NCI-H2171 treated with DMSO at 0.1 percent for 48 hours (cell line): ENCODE measurements around the gene HIVEP3.
"Not testable (repeated sequence)": the region's sequence is repeated elsewhere in the genome, so short reads cannot be mapped to it uniquely, and the experiment has no call there.

ENCODE experiments used
- DNase-seq: peaks from one replicate; lab custom pipeline; 2025; lab: John Stamatoyannopoulos, UW

The HIVEP3 gene

DNA sequence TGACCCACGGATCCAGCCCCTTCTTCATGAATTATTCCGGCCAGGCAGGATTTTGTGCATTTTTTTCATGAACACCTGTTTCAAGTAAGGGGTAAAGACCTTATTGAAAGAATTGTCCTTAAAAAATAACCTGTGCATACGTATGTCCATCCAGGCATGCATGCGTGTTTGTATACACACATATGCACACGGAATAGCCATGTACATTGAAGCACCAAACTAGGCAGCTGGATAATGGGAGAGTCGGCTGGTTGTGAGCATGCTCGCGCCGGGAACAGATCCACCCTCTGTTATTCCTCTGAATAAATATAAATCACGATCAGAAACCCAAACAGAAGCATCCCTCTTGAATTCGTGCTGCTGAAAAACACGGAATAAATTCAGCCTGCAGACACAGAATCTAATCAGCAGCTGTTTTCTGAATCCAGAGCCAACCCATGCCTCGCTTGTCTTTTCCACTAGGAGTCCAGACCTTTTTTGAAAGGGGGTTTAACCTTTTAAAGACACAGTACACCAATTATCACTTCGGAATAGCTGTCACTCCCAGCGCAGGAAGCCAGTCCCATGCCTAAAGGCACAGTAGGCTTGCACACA is at the start of gene HIVEP3:
Gene HIVEP3, minus strand, starts transcription at position 473 of the 594 bp plus-strand sequence.
- peak; percentile 86 for DNase-seq

DNA sequence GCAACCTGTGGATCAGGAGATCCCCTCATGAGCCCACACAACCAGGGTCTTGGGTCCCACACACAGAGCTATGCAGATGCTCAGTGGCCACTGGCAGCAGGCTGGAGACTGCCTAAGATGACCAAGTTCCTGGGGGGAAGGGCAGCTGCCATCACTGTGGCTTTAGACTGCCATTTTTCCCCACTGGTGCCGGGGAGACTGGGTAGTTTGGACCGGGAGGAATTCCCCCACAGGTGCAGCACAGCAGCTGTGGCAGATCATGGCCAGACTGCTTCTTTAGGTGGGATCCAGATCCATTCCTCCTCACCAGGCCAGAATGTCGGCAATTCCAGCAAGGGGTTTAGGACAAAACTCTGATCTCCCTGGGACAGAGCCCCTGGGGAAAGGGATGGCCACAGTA is 45.7 kb upstream of the HIVEP3 start:
- no peak for DNase-seq

- no peak for DNase-seq
These were observed 44.9 kb upstream of the HIVEP3 start for GRCh38 chr1:41963636-41964035.

- no peak for DNase-seq
These were observed 39.4 kb upstream of the HIVEP3 start for GRCh38 chr1:41958015-41958673.

GRCh38 chr1:41957568-41957967 is 38.8 kb upstream of the HIVEP3 start:
- no peak for DNase-seq

- peak; percentile 31 for DNase-seq
These were observed 36.9 kb upstream of the HIVEP3 start for GRCh38 chr1:41955461-41956159.

GRCh38 chr1:41954533-41954944 is 35.8 kb upstream of the HIVEP3 start:
- no peak for DNase-seq

DNA sequence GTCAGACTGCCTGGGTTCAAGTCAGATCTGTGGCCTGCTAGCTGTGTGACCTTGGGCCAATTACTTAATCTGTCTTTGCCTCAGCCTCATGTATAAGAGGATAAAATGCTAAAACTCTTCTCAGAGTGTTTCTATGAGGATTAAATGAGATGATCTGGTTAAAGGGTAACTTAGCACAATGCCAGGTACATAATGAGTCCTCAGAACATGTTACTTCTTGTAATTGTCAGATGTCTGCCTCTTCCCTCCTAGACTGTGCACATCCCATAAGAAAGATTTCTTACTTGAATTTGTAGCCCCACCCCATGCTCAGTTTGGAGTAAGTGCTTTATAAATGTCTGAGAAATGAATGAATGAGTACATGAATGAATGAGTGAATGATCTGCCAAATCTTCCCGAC is 34.6 kb upstream of the HIVEP3 start:
- no peak for DNase-seq

GRCh38 chr1:41952208-41952607 is 33.5 kb upstream of the HIVEP3 start:
- DNase-seq: no peak

GRCh38 chr1:41951492-41951891 is 32.8 kb upstream of the HIVEP3 start:
- DNase-seq: not testable (repeated sequence)

DNA sequence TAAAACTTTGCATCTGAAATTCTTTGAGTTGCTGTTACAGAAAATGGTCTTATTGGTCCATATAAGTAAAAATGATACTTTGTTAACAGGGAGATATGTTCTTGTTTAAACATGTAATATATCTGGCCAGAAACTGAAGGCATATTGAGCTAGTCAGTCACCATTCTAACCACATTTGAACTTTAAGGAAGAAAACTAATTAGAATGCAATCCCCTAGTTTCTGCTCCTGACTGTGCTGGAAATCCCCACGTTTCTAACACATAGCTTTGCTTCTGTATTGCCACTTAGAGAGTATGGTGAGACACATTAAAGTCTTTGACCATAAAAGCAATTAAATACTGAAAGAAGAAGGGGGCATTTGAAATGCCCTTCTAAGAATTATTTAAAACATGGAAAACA is 32.1 kb upstream of the HIVEP3 start:
- no peak for DNase-seq

GRCh38 chr1:41945946-41946345 is 27.2 kb upstream of the HIVEP3 start:
- DNase-seq: not testable (repeated sequence)

- DNase-seq: no peak
These were observed 25.0 kb upstream of the HIVEP3 start for GRCh38 chr1:41943717-41944116.

DNA sequence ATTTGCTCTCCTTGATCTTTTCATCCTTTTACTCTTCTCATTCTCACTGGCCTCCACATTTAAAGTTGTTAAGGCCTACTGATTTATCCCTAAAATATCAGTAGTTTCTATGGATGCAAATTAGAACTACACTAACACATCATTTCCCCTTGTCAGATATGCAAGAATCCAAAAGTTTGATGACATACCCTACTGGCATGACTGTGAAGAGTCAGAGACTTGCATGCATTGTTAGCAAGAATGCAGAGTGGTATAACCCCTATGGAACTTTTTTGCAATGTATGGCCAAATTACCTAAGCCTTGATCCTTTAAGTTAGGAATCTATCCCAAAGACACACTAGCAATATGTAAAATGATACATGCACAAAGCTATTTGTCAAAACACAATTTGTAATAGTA is 23.6 kb upstream of the HIVEP3 start:
- no peak for DNase-seq

DNA sequence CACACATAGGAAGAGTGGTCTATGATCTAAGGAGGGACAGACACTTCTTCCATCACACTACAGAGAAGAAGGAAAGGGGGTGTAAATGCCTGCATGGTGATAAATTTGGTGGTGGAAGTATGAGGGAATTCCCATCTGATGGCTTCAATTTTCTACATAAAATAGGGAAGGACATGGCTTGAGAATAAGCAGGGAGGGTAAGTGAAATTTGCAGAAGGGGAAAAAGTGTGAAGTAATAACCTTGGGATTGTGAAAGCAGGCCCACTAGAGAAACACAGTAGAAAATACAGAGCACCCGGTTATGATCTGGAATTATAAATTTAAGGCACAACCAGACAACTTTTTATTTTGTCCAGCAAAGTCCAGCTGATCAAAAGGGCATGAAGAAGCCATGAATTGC is 22.7 kb upstream of the HIVEP3 start:
- no peak for DNase-seq

- peak; percentile 9 for DNase-seq
These were observed 20.5 kb upstream of the HIVEP3 start for GRCh38 chr1:41939194-41939593.

DNA sequence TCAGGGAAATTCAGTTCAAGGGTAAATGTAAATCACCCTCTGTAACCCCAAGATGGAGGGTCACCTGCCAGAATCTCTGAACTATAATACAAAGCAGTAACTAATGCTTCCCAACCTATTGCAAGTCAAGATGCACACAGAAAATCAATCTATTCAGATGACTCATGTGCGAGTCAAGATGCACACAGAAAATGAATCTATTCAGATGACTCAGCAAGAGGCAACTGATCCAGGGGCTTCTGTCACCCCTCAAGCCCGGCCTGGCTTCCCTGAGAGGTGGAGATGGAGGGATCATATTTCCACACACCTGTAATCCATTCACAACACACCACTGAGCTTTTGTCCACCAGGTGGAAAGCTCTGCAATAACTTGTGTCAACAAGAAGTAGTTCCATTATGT is 17.4 kb upstream of the HIVEP3 start:
- DNase-seq: peak; percentile 95

GRCh38 chr1:41935226-41935625 is 16.5 kb upstream of the HIVEP3 start:
- no peak for DNase-seq

- DNase-seq: no peak
These were observed 14.4 kb upstream of the HIVEP3 start for GRCh38 chr1:41933106-41933505.

DNA sequence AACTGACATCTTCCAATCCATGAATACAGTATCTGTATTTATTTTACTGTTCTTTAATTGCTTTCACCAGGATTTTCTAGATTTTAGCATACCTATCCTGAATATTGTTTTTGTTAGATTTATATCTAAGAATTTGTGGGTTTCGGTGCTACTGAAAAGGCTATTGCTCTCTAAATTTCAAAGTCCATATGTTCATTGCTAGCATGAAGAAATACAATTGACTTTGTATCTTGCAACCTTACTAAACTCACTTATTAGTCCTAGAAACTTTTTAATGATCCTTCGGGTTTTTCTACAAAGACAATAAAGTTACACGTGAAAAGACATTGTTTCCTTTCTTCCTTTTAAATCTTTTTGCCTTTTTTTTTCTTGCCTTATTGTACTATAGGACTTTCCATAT is 12.9 kb upstream of the HIVEP3 start:
- DNase-seq: no peak

GRCh38 chr1:41927118-41927517 is 8.4 kb upstream of the HIVEP3 start:
- no peak for DNase-seq

GRCh38 chr1:41925712-41926111 is 7.0 kb upstream of the HIVEP3 start:
- peak; percentile 74 for DNase-seq

GRCh38 chr1:41924911-41925310 is 6.2 kb upstream of the HIVEP3 start:
- no peak for DNase-seq
